ENCODE measurements around the gene STX17.

The STX17 gene

GRCh38 chr9:99925541-99925940 is 19.1 kb downstream of the STX17 start:
- H3K9me3 ChIP-seq (ENCODE audit: control insufficient read depth, insufficient read depth, low read length) = no peaks in the 10 kb centered on the region
- H3K36me3 ChIP-seq (ENCODE audit: insufficient read depth, low read length) = peaks cover 3% of the 10 kb centered on the region; the same call in 1 of the 2 replicates
- no peak overlapping the region for H3K9ac ChIP-seq (ENCODE audit: low read depth, low read length)
- no peaks in the 10 kb centered on the region; the same call in 1 of the 2 replicates for H3K4me1 ChIP-seq (ENCODE audit: insufficient read depth, low read length)

DNA sequence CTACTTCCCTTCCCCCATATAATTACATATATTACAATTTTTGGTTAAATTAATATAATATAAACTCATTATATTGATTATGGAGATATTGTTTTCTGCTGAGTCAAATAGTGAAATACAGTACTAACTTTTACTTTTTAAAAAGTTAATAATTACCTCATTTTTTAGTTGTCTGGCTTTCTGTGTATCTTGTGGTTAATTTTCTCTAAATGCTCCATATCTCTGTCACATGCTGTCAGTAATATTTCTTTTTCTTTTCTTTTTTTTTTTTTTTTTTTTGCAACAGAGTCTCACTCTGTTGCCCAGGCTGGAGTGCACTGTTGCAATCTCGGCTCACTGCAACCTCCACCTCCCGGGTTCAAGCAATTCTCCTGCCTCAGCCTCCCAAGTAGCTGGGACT is 23.2 kb downstream of the STX17 start:
- no peaks in the 10 kb centered on the region for H3K9me3 ChIP-seq (ENCODE audit: control insufficient read depth, insufficient read depth, low read length)
- no peak overlapping the region for H3K9ac ChIP-seq (ENCODE audit: low read depth, low read length)
- no peaks in the 10 kb centered on the region for H3K36me3 ChIP-seq (ENCODE audit: insufficient read depth, low read length)
- H3K4me1 ChIP-seq (ENCODE audit: insufficient read depth, low read length) = no peaks in the 10 kb centered on the region

- H3K36me3 ChIP-seq (ENCODE audit: insufficient read depth, low read length) = no peaks in the 10 kb centered on the region
- no peak overlapping the region for H3K9ac ChIP-seq (ENCODE audit: low read depth, low read length)
- H3K9me3 ChIP-seq (ENCODE audit: control insufficient read depth, insufficient read depth, low read length) = no peaks in the 10 kb centered on the region
- H3K4me1 ChIP-seq (ENCODE audit: insufficient read depth, low read length) = no peaks in the 10 kb centered on the region
These were observed 24.8 kb downstream of the STX17 start for GRCh38 chr9:99931155-99931840.

DNA sequence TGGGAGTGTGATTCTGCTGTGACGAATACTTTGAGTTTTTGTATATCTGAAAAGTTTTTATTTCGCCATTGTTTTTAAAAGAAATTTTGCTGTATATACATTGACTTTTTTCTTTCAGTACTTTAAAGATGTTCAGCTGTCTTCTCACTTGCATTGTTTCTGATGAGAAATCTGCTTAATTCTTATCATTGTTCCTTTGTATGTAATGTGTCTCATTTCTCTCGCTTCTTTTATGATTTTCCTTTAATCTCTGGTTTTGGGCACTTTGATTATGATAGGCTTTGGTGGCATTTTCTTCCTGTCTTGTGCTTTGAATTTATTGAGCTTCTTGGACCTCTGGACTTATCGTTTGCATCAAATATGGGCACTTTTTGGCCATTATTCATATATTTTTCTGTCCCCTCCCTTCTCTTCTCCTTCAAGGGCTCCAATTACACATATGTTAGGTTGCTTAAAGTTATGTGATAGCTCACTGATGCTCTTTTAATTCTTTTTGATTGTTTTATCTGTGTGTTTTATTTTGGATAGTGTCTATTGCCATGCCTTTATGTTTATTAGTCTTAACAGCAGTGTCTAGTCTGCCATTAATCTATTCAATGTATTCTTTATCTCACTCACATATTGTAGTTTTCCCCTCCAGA is 30.6 kb downstream of the STX17 start:
- no peaks in the 10 kb centered on the region for H3K9me3 ChIP-seq (ENCODE audit: control insufficient read depth, insufficient read depth, low read length)
- H3K9ac ChIP-seq (ENCODE audit: low read depth, low read length) = no peak overlapping the region
- H3K36me3 ChIP-seq (ENCODE audit: insufficient read depth, low read length) = no peaks in the 10 kb centered on the region
- H3K4me1 ChIP-seq (ENCODE audit: insufficient read depth, low read length) = no peaks in the 10 kb centered on the region

- H3K9me3 ChIP-seq (ENCODE audit: control insufficient read depth, insufficient read depth, low read length) = no peaks in the 10 kb centered on the region
- H3K36me3 ChIP-seq (ENCODE audit: insufficient read depth, low read length) = no peaks in the 10 kb centered on the region
- no peaks in the 10 kb centered on the region for H3K4me1 ChIP-seq (ENCODE audit: insufficient read depth, low read length)
- no peak overlapping the region for H3K9ac ChIP-seq (ENCODE audit: low read depth, low read length)
These were observed 40.9 kb downstream of the STX17 start for GRCh38 chr9:99947395-99947794.

DNA sequence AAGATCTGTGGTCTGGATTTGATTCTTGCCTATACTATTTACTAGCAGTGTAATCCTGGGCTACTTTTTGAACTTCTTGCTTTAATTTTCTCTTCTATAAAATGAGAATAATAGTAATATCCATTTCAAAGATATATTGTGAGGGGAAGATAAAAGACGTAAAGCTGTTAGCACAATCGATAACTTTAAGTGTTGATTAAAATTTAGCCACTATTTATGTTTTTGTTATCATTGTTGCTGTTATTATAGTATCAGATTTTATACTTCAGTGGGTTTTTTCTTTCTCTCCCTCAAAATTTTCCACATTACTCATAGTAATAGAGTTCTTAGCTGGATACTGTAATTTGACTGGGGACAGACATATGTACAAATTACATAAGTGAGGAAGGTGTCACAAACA is 42.0 kb downstream of the STX17 start:
- H3K4me1 ChIP-seq (ENCODE audit: insufficient read depth, low read length) = no peaks in the 10 kb centered on the region
- H3K9ac ChIP-seq (ENCODE audit: low read depth, low read length) = no peak overlapping the region
- no peaks in the 10 kb centered on the region for H3K9me3 ChIP-seq (ENCODE audit: control insufficient read depth, insufficient read depth, low read length)
- H3K36me3 ChIP-seq (ENCODE audit: insufficient read depth, low read length) = no peaks in the 10 kb centered on the region

- Histone ChIP-seq H3K9ac (ENCODE audit: low read depth, low read length) (no peak overlapping the region), H3K4me1 (ENCODE audit: insufficient read depth, low read length) (no peaks in the 10 kb centered on the region), H3K9me3 (ENCODE audit: control insufficient read depth, insufficient read depth, low read length) (no peaks in the 10 kb centered on the region), H3K36me3 (ENCODE audit: insufficient read depth, low read length) (no peaks in the 10 kb centered on the region)
These were observed 42.4 kb downstream of the STX17 start for GRCh38 chr9:99948896-99949295.

DNA sequence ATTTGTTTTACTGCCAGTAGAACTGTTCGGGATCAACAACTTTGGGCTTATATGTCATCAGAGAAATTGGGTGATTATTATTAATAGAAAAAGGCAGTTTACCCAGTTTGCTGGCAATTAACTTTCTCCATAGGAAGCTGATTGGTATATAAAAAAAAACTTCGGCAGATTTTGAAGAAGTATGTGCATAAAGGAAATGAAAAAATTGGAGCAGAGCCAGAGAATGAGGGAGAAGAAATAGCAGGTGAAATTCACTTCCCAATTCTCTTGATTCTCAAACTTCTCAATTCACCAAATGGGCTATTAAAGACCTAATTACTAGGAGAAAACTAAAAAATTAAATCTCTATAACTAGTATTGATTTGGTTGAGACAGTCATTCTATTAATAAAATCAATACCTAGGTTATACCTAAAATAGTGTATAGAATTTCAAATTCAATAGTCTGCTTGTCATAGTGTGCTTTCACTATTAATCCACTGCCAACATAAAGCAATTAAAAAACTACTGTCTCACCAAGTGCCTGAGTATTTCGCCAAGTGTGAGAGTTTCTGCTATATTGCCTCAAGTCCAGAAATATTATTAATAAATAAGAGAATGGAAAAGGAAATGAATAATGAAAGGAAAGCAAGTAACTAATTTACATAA is 47.5 kb downstream of the STX17 start:
- Histone ChIP-seq H3K9ac (ENCODE audit: low read depth, low read length) (no peak overlapping the region), H3K4me1 (ENCODE audit: insufficient read depth, low read length) (no peaks in the 10 kb centered on the region), H3K36me3 (ENCODE audit: insufficient read depth, low read length) (no peaks in the 10 kb centered on the region), H3K9me3 (ENCODE audit: control insufficient read depth, insufficient read depth, low read length) (no peaks in the 10 kb centered on the region)

- Histone ChIP-seq H3K4me1 (ENCODE audit: insufficient read depth, low read length) (no peaks in the 10 kb centered on the region), H3K9me3 (ENCODE audit: control insufficient read depth, insufficient read depth, low read length) (no peaks in the 10 kb centered on the region), H3K9ac (ENCODE audit: low read depth, low read length) (no peak overlapping the region), H3K36me3 (ENCODE audit: insufficient read depth, low read length) (no peaks in the 10 kb centered on the region)
These were observed 48.4 kb downstream of the STX17 start for GRCh38 chr9:99954819-99955218.

- Histone ChIP-seq H3K9me3 (ENCODE audit: control insufficient read depth, insufficient read depth, low read length) (no peaks in the 10 kb centered on the region), H3K9ac (ENCODE audit: low read depth, low read length) (no peak overlapping the region), H3K4me1 (ENCODE audit: insufficient read depth, low read length) (no peaks in the 10 kb centered on the region), H3K36me3 (ENCODE audit: insufficient read depth, low read length) (no peaks in the 10 kb centered on the region)
These were observed 49.2 kb downstream of the STX17 start for GRCh38 chr9:99955606-99956005.

- Histone ChIP-seq H3K9me3 (ENCODE audit: control insufficient read depth, insufficient read depth, low read length) (no peaks in the 10 kb centered on the region), H3K9ac (ENCODE audit: low read depth, low read length) (no peak overlapping the region), H3K36me3 (ENCODE audit: insufficient read depth, low read length) (no peaks in the 10 kb centered on the region), H3K4me1 (ENCODE audit: insufficient read depth, low read length) (peaks cover 6% of the 10 kb centered on the region; the same call in 1 of the 2 replicates)
These were observed 56.3 kb downstream of the STX17 start for GRCh38 chr9:99962680-99963261.

GRCh38 chr9:99964336-99964735 is 57.9 kb downstream of the STX17 start:
- H3K9me3 ChIP-seq (ENCODE audit: control insufficient read depth, insufficient read depth, low read length) = no peaks in the 10 kb centered on the region
- H3K4me1 ChIP-seq (ENCODE audit: insufficient read depth, low read length) = peaks cover 6% of the 10 kb centered on the region; the same call in 1 of the 2 replicates
- 0 out of 2 replicates have a peak, but pooled peaks cover 2% of the 10 kb centered on the region for H3K36me3 ChIP-seq (ENCODE audit: insufficient read depth, low read length)
- no peak overlapping the region for H3K9ac ChIP-seq (ENCODE audit: low read depth, low read length)

GRCh38 chr9:99966001-99966400 is 59.5 kb downstream of the STX17 start:
- H3K4me1 ChIP-seq (ENCODE audit: insufficient read depth, low read length) = peaks cover 6% of the 10 kb centered on the region; the same call in 1 of the 2 replicates
- no peak overlapping the region for H3K9ac ChIP-seq (ENCODE audit: low read depth, low read length)

DNA sequence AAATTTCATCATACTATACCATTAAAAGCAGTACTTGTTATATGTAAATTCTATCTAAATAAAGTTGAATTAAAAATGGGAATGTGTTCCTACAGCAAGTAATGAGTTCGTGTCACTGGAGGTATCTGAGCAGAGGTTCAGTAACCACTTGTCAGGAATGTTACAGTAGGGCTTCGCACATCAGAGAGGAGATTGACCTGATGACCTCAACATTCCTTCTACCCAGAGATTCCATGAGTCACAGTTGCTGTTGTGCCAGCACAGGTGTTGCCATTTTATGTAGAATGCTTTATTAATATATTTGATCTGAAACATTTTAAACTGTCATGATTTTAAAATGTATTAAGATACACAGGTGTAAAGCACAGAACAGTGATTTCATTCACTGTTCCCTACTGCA is 60.3 kb downstream of the STX17 start:
- no peak overlapping the region for H3K9ac ChIP-seq (ENCODE audit: low read depth, low read length)
- peaks cover 6% of the 10 kb centered on the region; the same call in 1 of the 2 replicates for H3K4me1 ChIP-seq (ENCODE audit: insufficient read depth, low read length)
- no peaks in the 10 kb centered on the region for H3K9me3 ChIP-seq (ENCODE audit: control insufficient read depth, insufficient read depth, low read length)
- H3K36me3 ChIP-seq (ENCODE audit: insufficient read depth, low read length) = 0 out of 2 replicates have a peak, but pooled peaks cover 2% of the 10 kb centered on the region

More at GRCh38 chr9:99966001-99966400, 59.5 kb downstream of the STX17 start:
- H3K36me3 ChIP-seq (ENCODE audit: insufficient read depth, low read length) = 0 out of 2 replicates have a peak, but pooled peaks cover 2% of the 10 kb centered on the region
- no peaks in the 10 kb centered on the region for H3K9me3 ChIP-seq (ENCODE audit: control insufficient read depth, insufficient read depth, low read length)
